GM21367 (cell line): ENCODE measurements around the gene ATRIP.

ENCODE experiments used
- ATAC-seq: cut with Tn5 transposase; IDR thresholded peaks from one replicate; pipeline ENCODE4 v1.9.1; 2021; ENCODE audit not compliant: unreplicated experiment

Gene ATRIP

GRCh38 chr3:48409291-48410201 is 37.0 kb upstream of the ATRIP start:
- no peak for ATAC-seq

- ATAC-seq, result no peak
Observed at GRCh38 chr3:48410205-48411040, 36.1 kb upstream of the ATRIP start.

GRCh38 chr3:48411041-48411588 is 35.4 kb upstream of the ATRIP start:
- ATAC-seq, result no peak

- no peak for ATAC-seq
Observed at GRCh38 chr3:48411606-48412374, 34.7 kb upstream of the ATRIP start.

- no peak for ATAC-seq
Observed at GRCh38 chr3:48412375-48413001, 34.0 kb upstream of the ATRIP start.

GRCh38 chr3:48413086-48413485 is 33.5 kb upstream of the ATRIP start:
- ATAC-seq, result no peak

- ATAC-seq, result no peak
Observed at GRCh38 chr3:48413611-48414010, 32.9 kb upstream of the ATRIP start.

- ATAC-seq, result no peak
Observed at GRCh38 chr3:48414376-48415250, 31.9 kb upstream of the ATRIP start.

GRCh38 chr3:48415251-48415953 is 31.1 kb upstream of the ATRIP start:
- ATAC-seq, result no peak

GRCh38 chr3:48416091-48416505 is 30.4 kb upstream of the ATRIP start:
- no peak for ATAC-seq

GRCh38 chr3:48416546-48416945 is 30.0 kb upstream of the ATRIP start:
- no peak for ATAC-seq

- no peak for ATAC-seq
Observed at GRCh38 chr3:48417529-48418108, 28.9 kb upstream of the ATRIP start.

- ATAC-seq, result no peak
Observed at GRCh38 chr3:48418140-48418539, 28.4 kb upstream of the ATRIP start.

- no peak for ATAC-seq
Observed at GRCh38 chr3:48418651-48419050, 27.9 kb upstream of the ATRIP start.

GRCh38 chr3:48419149-48419548 is 27.4 kb upstream of the ATRIP start:
- no peak for ATAC-seq

GRCh38 chr3:48419597-48419996 is 26.9 kb upstream of the ATRIP start:
- ATAC-seq, result no peak

GRCh38 chr3:48420561-48420960 is 26.0 kb upstream of the ATRIP start:
- ATAC-seq, result no peak

- no peak for ATAC-seq
Observed at GRCh38 chr3:48422272-48422671, 24.3 kb upstream of the ATRIP start.
